Spleen (tissue), 7 donors: ENCODE measurements around the gene THSD4.

Experiments used
- POLR2A ChIP-seq, 3 donors: fragments of 450-650 bp; IDR thresholded peaks; one replicate each; pipeline ENCODE4 v1.5.1; 2017; ENCODE audit warnings: antibody characterized with exemption in 3 of 3, mild to moderate bottlenecking in 1 of 3
- POLR2AphosphoS5 ChIP-seq, 3 donors: sonication (generic); formaldehyde crosslinking; IDR thresholded peaks; one replicate each; pipeline ENCODE4 v1.5.1; 2017; ENCODE audit warnings: antibody characterized with exemption in 3 of 3
- TF ChIP-seq, protein P1 (sequence below), 11 experiments: fragments of 200-600 bp in 7 of 11; fragments of 450-650 bp in 4 of 11; sonication (generic) in 4 of 11; IDR thresholded peaks in 8 of 11; conservative IDR thresholded peaks in 3 of 11; 1 replicate in 7 of 11; 2 replicates in 4 of 11; pipeline versions ENCODE4 v1.4.0 to v1.8.0; 2016 to 2021; ENCODE audit warnings: antibody characterized with exemption in 11 of 11, inconsistent platforms in 4 of 11, mild to moderate bottlenecking in 1 of 11
- donor health status: DM: no; HTN: no; CAD: no; lungs with moderate emphysema.
- donor health status: DM: no; HTN: no; CAD: no.
- donor health status: DM: no; HTN: no; CAD: no.

GRCh38 chr15:71565631-71566160 lies 450.4 kb downstream of the THSD4 start:
- no peak for TF ChIP-seq POLR2A (IDR thresholded peaks at IDR 0.05)
- TF ChIP-seq, protein P1, sequence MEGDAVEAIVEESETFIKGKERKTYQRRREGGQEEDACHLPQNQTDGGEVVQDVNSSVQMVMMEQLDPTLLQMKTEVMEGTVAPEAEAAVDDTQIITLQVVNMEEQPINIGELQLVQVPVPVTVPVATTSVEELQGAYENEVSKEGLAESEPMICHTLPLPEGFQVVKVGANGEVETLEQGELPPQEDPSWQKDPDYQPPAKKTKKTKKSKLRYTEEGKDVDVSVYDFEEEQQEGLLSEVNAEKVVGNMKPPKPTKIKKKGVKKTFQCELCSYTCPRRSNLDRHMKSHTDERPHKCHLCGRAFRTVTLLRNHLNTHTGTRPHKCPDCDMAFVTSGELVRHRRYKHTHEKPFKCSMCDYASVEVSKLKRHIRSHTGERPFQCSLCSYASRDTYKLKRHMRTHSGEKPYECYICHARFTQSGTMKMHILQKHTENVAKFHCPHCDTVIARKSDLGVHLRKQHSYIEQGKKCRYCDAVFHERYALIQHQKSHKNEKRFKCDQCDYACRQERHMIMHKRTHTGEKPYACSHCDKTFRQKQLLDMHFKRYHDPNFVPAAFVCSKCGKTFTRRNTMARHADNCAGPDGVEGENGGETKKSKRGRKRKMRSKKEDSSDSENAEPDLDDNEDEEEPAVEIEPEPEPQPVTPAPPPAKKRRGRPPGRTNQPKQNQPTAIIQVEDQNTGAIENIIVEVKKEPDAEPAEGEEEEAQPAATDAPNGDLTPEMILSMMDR (IDR thresholded peaks at IDR 0.05 in 8 of 11, conservative IDR thresholded peaks at IDR 0.05 in 3 of 11), result no peak
- no peak for TF ChIP-seq POLR2AphosphoS5 (IDR thresholded peaks at IDR 0.05)
